ENCODE measurements around the gene ANKRD42.

DNA sequence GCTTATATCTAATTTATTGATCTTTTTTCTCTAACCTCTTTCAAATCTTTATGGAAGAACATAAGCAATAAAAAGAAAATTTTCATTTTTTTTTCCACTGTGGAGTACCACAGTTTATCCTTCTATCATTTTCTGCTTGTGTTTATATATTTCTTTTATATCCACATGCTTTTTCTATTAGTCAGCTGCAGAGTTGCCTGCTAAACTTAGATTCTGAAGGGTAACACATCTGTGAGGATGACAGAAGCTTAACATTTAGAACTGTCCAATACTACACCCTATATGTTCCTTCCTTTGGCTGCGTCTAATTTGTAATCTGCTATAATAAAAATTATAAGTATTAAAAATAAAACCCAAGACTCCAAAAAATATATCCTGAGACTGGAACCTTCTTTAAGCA, 71.8 kb downstream of the ANKRD42 start:
- TF ChIP-seq, protein P1, sequence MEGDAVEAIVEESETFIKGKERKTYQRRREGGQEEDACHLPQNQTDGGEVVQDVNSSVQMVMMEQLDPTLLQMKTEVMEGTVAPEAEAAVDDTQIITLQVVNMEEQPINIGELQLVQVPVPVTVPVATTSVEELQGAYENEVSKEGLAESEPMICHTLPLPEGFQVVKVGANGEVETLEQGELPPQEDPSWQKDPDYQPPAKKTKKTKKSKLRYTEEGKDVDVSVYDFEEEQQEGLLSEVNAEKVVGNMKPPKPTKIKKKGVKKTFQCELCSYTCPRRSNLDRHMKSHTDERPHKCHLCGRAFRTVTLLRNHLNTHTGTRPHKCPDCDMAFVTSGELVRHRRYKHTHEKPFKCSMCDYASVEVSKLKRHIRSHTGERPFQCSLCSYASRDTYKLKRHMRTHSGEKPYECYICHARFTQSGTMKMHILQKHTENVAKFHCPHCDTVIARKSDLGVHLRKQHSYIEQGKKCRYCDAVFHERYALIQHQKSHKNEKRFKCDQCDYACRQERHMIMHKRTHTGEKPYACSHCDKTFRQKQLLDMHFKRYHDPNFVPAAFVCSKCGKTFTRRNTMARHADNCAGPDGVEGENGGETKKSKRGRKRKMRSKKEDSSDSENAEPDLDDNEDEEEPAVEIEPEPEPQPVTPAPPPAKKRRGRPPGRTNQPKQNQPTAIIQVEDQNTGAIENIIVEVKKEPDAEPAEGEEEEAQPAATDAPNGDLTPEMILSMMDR (conservative IDR thresholded peaks at IDR 0.05; ENCODE audit: low read depth in 2 of 2) = no peak
- TF ChIP-seq JUNB (IDR thresholded peaks at IDR 0.05; ENCODE audit: unreplicated experiment) (no peak), POLR2AphosphoS5 (IDR thresholded peaks at IDR 0.05; ENCODE audit: low read depth) (no peak), EZH2 (IDR thresholded peaks at IDR 0.05; ENCODE audit: low read depth, unreplicated experiment) (no peak), NANOG (IDR thresholded peaks at IDR 0.05; ENCODE audit: borderline replicate concordance) (no peak), EZH2phosphoT487 (IDR thresholded peaks at IDR 0.05; ENCODE audit: unreplicated experiment) (no peak), CREB1 (CRISPR knock-in tag; IDR thresholded peaks at IDR 0.05; ENCODE audit: low read depth) (no peak), ZNF114 (CRISPR knock-in tag; IDR thresholded peaks at IDR 0.05) (no peak), ZNF331 (CRISPR knock-in tag; IDR thresholded peaks at IDR 0.05; ENCODE audit: low read depth) (no peak)
- TF ChIP-seq, protein P2, sequence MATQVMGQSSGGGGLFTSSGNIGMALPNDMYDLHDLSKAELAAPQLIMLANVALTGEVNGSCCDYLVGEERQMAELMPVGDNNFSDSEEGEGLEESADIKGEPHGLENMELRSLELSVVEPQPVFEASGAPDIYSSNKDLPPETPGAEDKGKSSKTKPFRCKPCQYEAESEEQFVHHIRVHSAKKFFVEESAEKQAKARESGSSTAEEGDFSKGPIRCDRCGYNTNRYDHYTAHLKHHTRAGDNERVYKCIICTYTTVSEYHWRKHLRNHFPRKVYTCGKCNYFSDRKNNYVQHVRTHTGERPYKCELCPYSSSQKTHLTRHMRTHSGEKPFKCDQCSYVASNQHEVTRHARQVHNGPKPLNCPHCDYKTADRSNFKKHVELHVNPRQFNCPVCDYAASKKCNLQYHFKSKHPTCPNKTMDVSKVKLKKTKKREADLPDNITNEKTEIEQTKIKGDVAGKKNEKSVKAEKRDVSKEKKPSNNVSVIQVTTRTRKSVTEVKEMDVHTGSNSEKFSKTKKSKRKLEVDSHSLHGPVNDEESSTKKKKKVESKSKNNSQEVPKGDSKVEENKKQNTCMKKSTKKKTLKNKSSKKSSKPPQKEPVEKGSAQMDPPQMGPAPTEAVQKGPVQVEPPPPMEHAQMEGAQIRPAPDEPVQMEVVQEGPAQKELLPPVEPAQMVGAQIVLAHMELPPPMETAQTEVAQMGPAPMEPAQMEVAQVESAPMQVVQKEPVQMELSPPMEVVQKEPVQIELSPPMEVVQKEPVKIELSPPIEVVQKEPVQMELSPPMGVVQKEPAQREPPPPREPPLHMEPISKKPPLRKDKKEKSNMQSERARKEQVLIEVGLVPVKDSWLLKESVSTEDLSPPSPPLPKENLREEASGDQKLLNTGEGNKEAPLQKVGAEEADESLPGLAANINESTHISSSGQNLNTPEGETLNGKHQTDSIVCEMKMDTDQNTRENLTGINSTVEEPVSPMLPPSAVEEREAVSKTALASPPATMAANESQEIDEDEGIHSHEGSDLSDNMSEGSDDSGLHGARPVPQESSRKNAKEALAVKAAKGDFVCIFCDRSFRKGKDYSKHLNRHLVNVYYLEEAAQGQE (IDR thresholded peaks at IDR 0.05; ENCODE audit: unreplicated experiment) = no peak
- TF ChIP-seq, protein P3, sequence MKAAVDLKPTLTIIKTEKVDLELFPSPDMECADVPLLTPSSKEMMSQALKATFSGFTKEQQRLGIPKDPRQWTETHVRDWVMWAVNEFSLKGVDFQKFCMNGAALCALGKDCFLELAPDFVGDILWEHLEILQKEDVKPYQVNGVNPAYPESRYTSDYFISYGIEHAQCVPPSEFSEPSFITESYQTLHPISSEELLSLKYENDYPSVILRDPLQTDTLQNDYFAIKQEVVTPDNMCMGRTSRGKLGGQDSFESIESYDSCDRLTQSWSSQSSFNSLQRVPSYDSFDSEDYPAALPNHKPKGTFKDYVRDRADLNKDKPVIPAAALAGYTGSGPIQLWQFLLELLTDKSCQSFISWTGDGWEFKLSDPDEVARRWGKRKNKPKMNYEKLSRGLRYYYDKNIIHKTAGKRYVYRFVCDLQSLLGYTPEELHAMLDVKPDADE (IDR thresholded peaks at IDR 0.05) = no peak
- TF ChIP-seq, protein P4, sequence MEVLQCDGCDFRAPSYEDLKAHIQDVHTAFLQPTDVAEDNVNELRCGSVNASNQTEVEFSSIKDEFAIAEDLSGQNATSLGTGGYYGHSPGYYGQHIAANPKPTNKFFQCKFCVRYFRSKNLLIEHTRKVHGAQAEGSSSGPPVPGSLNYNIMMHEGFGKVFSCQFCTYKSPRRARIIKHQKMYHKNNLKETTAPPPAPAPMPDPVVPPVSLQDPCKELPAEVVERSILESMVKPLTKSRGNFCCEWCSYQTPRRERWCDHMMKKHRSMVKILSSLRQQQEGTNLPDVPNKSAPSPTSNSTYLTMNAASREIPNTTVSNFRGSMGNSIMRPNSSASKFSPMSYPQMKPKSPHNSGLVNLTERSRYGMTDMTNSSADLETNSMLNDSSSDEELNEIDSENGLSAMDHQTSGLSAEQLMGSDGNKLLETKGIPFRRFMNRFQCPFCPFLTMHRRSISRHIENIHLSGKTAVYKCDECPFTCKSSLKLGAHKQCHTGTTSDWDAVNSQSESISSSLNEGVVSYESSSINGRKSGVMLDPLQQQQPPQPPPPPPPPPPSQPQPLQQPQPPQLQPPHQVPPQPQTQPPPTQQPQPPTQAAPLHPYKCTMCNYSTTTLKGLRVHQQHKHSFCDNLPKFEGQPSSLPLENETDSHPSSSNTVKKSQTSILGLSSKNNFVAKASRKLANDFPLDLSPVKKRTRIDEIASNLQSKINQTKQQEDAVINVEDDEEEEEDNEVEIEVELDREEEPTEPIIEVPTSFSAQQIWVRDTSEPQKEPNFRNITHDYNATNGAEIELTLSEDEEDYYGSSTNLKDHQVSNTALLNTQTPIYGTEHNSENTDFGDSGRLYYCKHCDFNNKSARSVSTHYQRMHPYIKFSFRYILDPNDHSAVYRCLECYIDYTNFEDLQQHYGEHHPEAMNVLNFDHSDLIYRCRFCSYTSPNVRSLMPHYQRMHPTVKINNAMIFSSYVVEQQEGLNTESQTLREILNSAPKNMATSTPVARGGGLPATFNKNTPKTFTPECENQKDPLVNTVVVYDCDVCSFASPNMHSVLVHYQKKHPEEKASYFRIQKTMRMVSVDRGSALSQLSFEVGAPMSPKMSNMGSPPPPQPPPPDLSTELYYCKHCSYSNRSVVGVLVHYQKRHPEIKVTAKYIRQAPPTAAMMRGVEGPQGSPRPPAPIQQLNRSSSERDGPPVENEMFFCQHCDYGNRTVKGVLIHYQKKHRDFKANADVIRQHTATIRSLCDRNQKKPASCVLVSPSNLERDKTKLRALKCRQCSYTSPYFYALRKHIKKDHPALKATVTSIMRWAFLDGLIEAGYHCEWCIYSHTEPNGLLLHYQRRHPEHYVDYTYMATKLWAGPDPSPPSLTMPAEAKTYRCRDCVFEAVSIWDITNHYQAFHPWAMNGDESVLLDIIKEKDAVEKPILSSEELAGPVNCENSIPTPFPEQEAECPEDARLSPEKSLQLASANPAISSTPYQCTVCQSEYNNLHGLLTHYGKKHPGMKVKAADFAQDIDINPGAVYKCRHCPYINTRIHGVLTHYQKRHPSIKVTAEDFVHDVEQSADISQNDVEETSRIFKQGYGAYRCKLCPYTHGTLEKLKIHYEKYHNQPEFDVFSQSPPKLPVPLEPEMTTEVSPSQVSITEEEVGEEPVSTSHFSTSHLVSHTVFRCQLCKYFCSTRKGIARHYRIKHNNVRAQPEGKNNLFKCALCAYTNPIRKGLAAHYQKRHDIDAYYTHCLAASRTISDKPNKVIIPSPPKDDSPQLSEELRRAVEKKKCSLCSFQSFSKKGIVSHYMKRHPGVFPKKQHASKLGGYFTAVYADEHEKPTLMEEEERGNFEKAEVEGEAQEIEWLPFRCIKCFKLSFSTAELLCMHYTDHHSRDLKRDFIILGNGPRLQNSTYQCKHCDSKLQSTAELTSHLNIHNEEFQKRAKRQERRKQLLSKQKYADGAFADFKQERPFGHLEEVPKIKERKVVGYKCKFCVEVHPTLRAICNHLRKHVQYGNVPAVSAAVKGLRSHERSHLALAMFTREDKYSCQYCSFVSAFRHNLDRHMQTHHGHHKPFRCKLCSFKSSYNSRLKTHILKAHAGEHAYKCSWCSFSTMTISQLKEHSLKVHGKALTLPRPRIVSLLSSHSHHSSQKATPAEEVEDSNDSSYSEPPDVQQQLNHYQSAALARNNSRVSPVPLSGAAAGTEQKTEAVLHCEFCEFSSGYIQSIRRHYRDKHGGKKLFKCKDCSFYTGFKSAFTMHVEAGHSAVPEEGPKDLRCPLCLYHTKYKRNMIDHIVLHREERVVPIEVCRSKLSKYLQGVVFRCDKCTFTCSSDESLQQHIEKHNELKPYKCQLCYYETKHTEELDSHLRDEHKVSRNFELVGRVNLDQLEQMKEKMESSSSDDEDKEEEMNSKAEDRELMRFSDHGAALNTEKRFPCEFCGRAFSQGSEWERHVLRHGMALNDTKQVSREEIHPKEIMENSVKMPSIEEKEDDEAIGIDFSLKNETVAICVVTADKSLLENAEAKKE (CRISPR knock-in tag; IDR thresholded peaks at IDR 0.05) = no peak

All from GM23338 (cell line).